NCI-H2029 (cell line): ENCODE data around the gene YTHDF1.
"Not testable (repeated sequence)": the region's sequence is repeated elsewhere in the genome, so short reads cannot be mapped to it uniquely, and the experiment has no call there.

Source experiments
- DNase-seq: peaks from one replicate; lab custom pipeline; 2025; lab: John Stamatoyannopoulos, UW

YTHDF1 gene

DNA sequence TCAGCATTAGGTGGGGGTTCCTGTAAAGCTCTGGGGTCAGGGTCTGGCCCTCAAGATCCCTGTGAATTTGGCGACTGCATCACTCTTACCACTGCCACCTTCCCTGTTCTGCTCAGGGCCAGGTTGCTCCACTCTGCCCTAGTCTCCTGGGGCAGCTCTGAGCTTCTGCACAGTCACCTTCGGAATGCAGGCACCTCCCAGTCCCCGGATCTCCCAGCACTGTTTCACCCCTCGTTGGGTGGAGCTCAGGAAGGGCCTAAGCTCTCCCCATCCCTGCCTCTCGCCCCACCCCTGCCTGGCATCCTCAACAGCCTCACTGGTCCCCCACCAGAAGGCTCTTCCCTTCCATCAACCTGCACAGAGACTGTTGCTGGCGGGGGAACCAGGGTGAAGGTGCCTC lies 46.2 kb downstream of the YTHDF1 start:
- DNase-seq = no peak

DNA sequence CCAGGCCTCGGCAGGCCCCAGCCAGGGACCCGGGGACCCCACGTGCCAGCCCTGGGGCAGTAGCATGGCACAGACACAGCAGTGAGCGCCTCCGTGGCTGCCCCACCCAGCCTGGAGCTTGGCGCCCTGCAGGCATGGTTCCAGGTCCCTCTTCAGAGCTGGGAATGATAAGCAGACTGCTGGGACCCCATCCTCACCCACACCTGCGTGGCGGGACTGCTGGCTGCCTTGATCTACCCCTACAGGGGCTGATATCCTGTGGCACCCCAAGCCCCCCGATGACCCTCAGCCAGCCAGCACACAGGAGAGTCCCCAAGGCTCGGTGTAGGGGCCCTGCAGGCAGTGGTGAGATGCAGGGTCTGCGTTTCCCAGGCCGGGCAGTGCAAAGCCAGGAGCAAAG lies 47.1 kb downstream of the YTHDF1 start:
- DNase-seq = no peak

DNA sequence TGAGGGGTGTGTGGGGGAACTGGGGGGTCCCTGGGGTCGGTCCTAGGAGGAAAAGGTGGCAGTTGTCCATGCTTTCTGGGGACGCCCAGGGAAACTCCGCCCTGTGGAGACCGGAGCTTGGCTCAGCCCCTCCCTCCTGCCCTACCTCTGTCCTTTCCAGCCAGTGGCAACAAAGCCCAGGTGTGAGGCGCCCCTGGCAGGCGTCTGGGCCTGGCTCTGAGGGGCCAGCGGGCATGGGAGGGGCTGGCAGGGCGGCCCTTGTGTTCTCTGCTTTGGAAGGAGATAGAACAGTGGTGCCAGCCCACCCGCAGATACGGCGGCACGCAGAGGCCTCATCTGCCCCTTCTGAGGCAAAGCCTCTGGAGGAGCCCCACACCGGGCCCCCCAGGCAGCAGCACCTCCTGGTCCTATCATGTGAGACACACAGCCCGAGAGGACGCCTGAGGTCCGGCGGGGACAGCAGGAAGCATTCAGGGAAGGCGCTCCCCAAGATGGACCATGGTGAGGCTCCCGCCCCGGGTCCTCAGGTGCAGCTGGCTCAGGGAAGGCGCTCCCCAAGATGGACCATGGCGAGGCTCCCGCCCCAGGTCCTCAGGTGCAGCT lies 47.9 kb downstream of the YTHDF1 start:
- DNase-seq = no peak

DNA sequence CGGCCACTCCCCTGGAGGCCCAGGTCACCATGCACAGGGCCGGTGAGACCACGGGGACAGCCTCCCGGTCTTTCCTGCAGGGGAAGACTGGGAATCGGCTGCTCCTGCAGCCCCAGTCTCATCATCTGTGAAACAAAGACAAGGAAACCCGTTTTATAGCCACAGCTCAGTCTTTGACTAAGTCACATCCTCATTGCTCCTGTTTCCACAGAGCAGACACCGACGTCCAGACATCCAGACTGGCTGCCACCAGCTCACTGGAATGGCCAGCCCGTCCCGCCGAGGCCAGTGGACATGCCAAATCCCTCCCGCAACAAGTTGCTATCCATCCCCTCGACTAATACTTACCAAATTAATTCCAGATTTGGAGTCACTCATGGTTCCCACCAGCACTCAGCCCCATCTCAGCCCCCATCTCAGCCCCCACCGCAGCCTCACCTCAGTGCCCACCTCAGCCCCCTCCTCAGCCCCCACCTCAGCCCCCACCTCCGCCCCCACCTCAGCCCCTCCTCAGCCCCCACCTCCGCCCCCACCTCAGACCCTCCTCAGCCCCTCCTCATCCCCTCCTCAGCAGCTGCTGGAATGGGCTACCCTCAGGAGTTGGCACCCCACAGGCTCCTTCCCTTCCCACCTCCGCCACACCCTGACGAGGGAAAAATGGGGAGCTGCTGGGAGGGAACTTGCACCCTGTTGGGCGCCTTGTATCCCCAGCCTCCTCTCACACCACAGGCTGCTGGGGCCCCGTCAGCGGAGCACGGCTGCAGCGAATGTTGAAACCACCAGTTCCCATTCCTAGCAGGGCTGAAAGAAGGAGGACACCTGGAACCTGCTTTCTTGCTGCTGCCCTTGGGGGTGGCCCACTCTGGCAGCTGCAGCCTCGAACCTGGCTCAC lies 48.7 kb downstream of the YTHDF1 start:
- DNase-seq = no peak

DNA sequence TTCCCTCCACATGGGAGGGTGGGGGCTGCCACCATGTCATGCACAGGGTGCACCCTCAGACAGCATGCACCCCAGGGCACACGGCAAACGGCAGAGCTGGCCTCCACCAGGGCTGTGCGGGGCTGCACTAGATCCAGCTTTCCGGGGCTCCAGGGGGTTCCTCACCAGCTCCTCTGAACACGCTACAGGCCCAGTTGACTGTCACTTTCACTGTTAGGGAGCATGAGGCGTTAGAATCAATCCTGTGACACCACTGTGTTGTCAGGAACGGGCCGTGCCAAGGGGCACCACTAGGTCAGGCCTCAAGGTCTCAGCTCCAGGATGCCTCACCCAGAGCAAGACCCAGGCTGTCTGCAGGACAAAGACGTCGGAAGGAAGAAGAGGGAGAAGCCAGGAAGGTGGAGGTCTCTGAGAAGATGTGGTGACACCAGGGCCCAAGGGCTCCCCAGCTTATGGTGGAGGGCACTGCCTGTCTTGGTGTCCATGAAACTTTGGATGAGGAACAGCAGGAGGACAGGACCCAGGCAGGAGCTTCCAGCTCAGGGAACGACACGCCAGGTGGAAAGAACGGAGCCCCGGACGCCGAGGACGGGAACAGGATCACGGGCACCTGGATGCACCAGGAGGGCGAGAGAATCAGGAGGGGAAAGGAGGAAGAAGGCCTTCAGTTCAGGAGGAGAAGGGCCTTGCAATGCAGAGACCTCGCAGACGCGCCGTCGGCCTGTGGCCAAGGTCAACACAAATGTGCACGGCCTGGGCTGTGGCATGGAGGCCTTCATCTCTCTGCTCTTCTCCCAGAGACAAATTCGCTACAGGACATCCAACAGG lies 49.5 kb downstream of the YTHDF1 start:
- DNase-seq = no peak

DNA sequence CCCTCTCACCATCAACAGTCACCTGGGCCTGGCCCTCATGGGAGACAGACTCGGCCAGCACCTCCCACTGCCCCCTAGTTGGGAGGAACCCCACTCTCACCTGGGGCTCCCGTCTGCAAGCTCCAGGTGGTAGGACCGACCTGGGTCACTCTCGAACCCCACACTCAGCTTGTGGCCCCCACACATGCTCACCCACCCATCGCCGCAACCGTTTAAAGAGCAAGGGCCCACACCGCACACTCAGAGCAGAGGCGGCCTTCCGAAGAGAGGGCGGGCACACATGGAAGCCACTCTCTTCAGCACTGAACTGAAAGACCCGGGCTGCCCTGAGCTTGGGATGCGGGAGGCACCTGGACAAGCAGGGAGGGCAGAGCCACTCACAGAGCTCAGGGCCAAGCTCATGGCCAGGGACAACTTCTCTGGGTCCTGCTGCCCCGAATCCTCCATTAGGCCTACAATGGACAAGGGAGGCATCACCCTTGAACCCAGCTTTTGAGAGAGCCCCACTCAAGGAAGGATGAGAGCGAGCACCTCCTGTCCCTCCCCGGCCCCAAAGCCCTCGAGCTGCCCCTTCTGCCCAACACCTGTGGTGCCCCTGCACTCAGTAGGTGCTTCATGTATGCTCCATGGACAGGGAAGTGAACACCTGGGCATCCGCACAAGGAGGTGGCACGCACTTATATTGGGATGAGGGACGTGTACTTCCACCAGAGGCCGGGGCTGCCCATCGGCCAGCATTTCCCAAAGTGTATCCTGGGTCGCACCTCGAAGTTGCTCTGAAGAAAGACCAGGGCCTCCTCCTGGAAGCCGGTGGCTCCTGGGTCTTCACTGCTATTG lies 50.4 kb downstream of the YTHDF1 start:
- DNase-seq = no peak

DNA sequence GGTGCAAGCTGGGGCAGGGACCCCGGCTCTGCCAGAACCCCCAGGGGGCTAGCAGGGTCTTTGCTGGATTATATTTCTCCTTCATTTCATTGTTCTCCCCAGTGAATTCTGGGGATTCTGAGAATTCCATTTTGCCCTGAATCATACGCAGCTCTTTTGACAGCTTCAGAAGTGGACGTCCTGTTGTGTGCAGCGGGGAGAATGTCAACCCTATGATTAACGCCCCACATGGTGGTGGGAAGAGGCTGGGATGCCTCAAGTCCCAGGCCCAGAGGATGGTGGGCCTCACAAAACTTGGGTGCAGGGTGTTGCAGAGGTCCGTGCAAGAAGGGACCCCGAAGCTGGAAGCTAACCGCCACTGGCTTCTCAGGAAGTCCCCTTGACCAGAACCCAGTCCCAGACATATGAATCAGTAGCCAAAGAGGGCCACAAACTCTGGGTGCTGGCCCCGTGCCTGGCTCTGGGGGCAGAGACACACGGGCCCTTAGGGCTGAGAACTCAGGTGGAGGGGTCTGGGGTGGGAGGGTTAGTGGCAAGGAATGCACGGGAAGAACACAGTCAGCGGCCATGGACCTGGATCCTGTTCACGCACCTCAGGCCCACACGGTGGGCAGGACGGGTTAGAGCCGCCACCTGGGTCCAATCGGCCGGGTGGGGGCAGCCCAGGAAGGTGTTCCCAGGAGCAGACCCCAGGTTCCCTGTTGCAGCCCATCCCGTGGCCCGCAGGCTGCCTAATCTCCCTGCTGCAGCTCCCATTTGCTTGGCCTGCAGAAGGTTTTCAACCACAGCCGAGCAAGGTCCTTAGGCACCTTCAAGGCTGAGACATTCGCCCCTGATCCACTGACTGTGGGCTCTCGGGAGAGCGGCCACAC lies 51.2 kb downstream of the YTHDF1 start:
- no peak for DNase-seq

DNA sequence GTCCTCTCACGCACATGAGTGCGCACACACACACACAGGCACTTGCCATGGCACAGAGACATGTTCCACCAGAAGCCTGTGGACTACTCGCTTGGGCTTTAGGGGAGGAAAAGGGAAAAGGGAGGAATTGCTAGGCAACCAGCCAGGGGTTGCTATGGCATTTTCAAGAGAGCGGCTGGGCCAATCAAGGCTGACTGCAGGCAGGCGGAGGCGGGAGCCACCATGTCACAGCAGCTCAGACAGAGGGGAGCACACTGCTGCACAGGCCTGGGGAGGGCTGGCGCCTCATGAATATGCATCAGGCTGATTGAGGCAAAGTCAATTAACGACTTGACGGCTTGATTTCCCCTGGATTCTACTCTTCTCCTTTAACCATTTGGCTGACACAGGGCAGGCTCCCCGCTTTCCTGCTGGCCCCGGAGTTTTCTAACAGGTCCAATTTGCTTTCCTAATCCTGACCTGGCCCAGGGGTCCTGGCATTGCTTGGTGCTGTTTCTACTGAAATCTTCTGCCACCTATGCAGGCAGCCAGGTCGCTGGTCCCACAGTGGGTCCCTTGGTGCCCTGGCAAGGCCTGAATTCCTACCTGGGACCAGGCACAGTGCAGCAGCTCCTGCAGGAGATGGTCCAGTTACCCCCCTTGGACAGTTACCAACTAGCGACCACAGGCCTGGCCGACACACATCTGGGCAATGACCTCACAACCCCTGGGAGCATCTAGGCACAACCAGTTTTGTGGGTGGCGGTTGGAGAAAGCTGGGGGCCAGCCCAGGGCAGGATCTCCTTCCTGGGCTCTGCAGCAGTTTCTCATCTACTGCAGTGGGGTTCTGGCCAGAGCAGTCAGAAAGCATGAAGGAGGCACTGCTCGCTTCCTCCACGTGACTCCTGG lies 52.1 kb downstream of the YTHDF1 start:
- DNase-seq = peak; percentile 4

DNA sequence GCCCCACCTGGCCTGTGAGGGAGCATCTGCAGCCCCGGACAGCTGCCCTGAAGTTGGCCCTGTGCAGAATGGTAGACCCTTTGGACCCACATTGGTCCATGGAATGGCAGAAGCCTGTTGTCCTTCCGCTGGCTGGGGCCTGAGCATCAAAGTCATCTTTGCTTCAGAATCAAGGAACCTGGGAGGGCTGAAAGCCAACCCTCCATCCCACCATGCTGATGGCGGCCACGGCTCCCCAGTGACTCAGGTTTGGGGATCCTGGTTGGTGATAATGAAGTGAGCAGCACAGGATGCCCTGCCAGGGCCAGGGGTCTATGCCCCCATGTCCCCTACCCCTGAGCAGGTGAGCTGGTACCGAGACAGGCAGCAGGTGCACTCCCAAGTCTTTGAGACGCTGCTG lies 52.8 kb downstream of the YTHDF1 start:
- DNase-seq = no peak

DNA sequence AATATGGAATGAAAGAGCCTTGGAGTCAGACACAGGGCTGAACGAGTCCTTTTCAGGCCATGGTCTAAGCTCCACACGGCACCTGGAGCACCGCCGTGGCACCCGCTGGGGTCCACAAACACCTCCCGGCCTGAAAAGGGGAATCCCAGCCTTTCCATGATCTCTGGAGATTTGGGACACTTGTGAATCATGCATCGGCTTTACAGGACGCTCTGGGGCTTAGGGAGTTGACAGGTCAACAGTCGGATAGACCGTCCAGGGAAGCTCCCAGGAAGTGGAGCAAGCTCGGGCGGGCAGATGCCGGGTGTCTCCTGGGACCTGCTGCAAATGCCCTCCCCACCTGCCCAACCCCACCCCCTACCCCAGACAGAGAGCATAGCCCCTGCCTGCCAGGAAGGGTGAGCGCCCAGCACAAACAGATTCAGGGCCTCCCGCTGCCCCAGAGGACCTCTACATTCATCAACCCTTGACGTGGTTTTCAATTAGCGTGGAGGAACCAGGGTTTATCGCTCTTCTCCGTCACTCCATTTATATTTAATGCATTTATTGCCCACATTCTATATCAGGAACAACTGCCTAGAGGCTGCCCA lies 53.6 kb downstream of the YTHDF1 start:
- no peak for DNase-seq

DNA sequence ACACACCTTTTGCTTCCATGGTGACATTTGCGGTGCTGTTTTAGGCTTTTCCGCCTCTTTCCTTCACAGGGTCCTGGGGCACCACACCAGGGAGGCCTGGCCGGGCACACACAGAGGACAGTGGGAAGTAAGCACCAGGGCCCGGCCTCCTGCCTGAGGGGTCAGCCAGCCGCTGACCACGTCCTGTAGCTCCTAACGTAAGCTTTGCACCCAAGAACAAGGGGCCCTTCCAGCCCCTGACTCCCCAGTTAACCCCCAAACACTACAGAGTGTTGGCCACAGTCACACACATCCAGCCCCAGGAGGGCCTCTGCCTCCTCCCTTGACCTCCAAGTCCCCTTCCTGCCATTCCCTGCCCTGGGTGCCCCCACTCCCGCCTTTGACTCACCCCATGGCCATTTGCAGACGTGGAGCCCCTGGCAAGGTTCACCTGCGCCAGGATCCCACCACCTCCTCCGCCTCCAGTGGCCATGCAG lies 54.7 kb downstream of the YTHDF1 start:
- no peak for DNase-seq

DNA sequence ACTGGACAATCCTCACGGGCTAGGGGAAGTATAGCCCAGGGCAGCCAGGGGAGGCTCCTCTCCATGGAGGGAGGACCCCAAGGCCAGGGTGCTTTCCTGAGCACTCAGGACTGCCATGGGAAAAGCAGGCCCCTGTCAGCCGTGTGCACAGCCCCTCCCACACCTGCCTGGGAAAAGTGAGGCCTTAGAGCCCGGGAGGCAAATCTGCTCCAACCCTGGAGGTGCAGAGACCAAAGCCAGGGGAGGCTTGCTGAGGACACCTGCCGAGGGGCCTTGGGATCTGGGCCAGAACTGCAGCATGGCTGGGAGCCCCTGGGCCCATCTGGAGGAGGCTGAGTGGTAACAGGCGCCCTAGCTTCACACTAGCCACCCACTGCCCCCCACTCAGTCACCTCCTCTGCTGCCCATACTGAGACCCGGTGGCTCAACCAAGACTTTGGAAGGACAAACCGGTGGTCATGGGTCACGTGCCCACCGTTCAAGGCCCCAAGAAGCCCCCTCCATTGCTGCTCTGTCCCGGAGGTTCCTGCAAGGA lies 55.2 kb downstream of the YTHDF1 start:
- DNase-seq = no peak

DNA sequence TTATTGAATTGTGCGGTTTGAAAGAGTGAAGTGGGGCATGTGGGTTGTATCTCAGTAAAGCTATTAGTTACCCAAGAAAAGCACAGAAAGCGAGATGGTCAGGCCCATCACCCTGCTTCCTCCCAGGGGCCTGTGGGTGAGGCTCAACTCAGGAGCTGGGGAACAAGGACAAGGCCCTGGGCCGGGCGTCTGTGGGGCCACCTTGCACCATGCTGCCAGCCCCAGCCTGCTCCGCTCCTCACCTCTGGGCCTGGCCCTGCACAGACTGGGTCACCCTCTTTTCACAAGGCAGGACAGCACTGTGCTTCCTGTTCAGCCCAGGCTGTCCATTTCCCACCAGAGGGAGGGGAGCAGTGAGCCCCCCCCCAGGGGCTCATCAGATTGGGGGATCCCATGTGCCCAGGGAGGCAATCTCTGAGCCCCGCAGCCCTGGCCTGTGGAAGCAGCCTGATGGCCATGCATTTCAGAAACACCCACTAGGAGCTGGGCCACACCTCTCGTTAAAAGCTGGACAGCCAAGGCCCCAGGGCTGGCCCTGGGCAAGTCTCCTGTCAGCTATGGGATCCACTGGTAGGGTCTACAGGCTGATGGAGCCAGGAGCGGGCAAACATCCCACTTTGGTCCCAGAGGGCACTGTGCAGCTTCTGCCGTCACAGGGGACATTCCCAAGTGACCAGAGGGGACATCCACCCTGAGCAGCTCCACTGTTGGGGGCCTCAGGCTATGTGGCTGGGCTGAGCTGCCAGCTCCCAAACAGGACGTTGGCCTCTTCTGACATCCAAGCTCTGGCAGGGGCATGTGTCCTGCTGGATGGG lies 55.9 kb downstream of the YTHDF1 start:
- DNase-seq = no peak

DNA sequence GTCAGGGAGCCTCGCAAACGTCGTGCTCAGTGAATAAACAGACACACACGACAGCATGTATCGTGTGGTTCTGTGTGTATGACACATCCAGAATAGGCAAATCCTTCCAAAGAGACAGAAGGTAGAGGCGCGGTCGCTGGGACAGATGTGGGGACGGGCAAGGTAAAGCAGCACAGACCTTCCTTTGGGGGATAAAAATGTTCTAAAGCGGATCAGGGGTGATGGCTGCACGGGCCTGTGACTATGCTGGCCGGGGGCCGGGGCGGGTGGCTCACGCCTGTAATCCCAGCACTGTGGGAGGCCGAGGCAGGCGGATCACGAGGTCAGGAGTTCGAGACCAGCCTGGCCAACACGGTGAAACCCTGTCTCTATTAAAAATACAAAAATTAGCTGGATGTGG lies 56.7 kb downstream of the YTHDF1 start:
- DNase-seq = not testable (repeated sequence)

DNA sequence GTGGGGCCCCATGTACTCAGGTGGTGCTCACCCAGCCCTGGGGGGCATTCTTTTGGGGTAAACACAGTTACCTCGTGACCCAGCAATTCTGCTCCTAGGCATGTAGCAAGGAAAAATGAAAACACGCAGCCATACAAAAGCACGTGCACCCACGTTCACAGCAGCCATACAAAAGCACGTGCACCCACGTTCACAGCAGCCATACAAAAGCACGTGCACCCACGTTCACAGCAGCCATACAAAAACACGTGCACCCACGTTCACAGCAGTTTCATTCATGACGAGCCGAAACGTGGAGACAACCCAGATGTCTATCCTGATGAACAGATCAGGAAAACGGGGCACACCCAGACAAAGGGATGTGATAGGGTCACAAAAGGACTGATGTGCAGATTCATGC lies 57.1 kb downstream of the YTHDF1 start:
- DNase-seq = no peak

DNA sequence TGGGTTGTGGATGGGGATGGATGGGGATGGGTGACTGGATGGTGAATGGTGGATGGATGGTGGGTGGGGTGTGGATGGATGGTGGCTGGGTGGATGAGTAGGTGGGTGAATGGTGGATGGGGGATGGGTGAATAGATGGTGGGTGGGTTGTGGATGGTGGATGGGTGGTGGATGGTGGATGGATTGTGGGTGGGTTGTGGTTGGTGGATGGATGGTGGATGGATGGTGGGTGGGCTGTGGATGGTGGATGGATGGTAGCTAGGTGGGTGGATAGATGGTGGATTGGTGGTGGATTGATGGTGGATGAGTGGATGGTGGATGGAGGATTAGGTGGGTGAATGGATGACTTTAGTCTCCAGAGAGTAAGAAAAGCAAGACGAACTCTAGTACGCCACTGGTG lies 57.6 kb downstream of the YTHDF1 start:
- no peak for DNase-seq

DNA sequence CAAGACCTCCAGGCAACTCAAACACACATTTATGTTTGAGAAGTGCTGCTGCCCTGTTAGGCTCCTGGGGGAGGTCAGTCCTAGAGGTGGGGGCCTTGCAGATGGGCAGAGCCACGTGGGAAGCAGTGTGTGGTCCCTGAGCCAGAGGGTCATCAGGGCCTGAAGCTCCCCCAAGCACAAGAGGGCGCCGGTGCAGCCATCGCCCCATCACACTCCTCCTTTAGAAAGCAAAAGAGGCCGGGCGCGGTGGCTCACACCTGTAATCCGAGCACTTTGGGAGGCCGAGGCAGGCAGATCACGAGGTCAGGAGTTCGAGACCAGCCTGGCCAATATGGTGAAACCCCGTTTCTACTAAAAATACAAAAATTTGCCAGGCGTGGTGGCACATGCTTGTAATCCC lies 58.5 kb downstream of the YTHDF1 start:
- not testable (repeated sequence) for DNase-seq

DNA sequence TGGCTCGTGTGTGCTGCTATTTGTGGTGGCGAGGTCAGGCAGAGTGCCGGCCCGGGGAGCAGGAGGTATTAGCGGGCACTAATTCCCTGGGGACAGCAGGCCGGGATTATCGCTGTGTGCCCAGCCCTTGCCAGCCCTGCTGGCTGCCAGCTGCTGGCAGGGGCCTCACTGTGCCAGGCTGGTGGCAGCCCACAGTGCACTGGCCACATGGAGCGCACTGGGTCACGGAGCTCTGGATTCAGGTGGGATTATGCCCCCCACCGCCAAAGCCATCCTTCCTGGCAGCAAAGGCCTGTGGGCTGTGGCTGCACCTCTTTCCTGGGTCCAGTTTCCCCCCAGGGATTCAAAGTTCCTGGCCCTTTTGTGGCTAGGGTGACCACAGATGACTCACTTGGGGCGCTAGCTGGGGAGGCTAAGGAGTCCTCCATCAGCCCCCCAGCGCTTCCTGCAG lies 59.7 kb downstream of the YTHDF1 start:
- DNase-seq = no peak
